ENCODE results near the gene SDHAF3.

SDHAF3 gene

DNA sequence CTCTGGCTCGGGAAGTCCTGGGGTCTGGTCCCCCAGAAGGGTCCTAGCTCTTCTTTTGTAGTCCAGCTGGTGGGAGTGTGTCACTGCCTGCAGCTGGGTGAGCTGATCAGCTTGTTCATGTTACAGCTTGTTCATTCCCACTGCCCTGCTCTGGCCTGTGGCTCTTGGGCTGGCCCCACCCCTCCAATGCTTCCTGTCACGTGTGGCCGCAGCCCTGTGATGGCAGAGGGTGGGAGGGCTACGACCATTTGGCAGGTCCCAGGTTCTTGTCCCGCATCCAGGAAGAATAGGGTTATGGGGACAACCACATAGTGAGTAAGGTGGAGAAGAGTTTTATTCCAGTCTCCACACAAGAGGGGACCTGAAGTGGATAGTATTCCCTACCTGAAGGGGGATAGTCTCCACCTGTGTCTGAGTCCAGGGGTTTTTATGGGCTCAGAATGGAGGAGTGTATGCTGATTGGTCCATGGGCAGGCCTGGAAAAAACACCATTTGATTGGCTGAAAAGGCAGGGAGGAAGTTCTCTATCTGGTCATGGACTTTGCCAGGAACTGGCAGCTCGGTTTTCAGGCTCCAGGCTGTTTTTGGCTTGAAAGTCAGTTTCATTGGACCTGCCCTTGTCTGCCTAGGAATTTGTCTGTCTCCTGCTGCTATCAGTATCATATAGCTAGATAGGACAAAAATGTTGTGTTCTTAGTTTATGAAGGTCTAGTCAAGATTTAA, 13.1 kb downstream of the SDHAF3 start:
- no peaks in the 10 kb centered on the region for H3K4me1 ChIP-seq (ENCODE audit: control insufficient read depth, low read length)
- H3K4me3 ChIP-seq (ENCODE audit: low read length): no peak overlapping the region
- H3K27ac ChIP-seq (ENCODE audit: low read depth, low read length): no peak overlapping the region
- peaks cover 95% of the 10 kb centered on the region for H3K79me2 ChIP-seq (ENCODE audit: control insufficient read depth, low read length)
- TF ChIP-seq EZH2phosphoT487 (IDR thresholded peaks at IDR 0.05; ENCODE audit: borderline replicate concordance, low read length): no peak
- no peak for TF ChIP-seq CTCF (IDR thresholded peaks at IDR 0.05; ENCODE audit: low read depth, low read length, poor library complexity, severe bottlenecking)
- H3K9me3 ChIP-seq (ENCODE audit: control insufficient read depth, insufficient read depth, low read length): peaks cover 14% of the 10 kb centered on the region
- no peak overlapping the region for H3K4me2 ChIP-seq (ENCODE audit: low read length)
- peaks cover 18% of the 10 kb centered on the region for H3K36me3 ChIP-seq (ENCODE audit: control insufficient read depth, low read length)
- H3F3A ChIP-seq (ENCODE audit: control insufficient read depth, insufficient read depth): no peaks in the 10 kb centered on the region
- H3K9me2 ChIP-seq (replicated peaks; ENCODE audit: control insufficient read depth, low read length): no peaks in the 10 kb centered on the region
- no peaks in the 10 kb centered on the region for H4K20me1 ChIP-seq (ENCODE audit: control insufficient read depth, insufficient read depth, low read depth, low read length)
- no peaks in the 10 kb centered on the region for H3K27me3 ChIP-seq (ENCODE audit: control insufficient read depth, low read length)

DNA sequence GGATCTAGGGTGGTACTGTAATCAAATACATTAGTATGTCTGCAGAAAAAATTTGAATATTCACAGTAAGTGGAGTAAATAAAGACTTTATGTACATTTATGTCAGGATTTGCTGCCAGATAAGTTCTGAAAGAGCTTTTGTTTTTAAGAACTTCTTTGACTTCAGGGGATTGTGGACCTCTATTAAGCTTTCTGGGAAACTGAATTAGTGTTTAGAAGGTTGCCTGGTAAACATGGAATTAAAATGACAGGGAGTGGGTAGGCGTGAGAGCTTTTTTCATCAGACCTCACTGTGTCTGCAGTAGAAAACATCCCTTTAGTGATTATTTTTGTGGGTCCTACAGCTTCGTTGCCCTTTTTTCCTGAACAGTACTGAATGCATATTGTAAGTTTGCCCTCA, 15.7 kb downstream of the SDHAF3 start:
- H3K27ac ChIP-seq (ENCODE audit: low read depth, low read length): no peak overlapping the region
- no peak overlapping the region for H3K4me3 ChIP-seq (ENCODE audit: low read length)
- TF ChIP-seq CTCF (IDR thresholded peaks at IDR 0.05; ENCODE audit: low read depth, low read length, poor library complexity, severe bottlenecking) (no peak), EZH2phosphoT487 (IDR thresholded peaks at IDR 0.05; ENCODE audit: borderline replicate concordance, low read length) (no peak)
- H3K9me2 ChIP-seq (replicated peaks; ENCODE audit: control insufficient read depth, low read length): no peaks in the 10 kb centered on the region
- H3K36me3 ChIP-seq (ENCODE audit: control insufficient read depth, low read length): peaks cover 25% of the 10 kb centered on the region
- H4K20me1 ChIP-seq (ENCODE audit: control insufficient read depth, insufficient read depth, low read depth, low read length): no peaks in the 10 kb centered on the region
- no peaks in the 10 kb centered on the region for H3K27me3 ChIP-seq (ENCODE audit: control insufficient read depth, low read length)
- no peaks in the 10 kb centered on the region for H3K4me1 ChIP-seq (ENCODE audit: control insufficient read depth, low read length)
- peaks cover 23% of the 10 kb centered on the region for H3K9me3 ChIP-seq (ENCODE audit: control insufficient read depth, insufficient read depth, low read length)
- H3F3A ChIP-seq (ENCODE audit: control insufficient read depth, insufficient read depth): no peaks in the 10 kb centered on the region; the same call in 1 of the 2 replicates
- no peak overlapping the region for H3K4me2 ChIP-seq (ENCODE audit: low read length)
- peaks cover 82% of the 10 kb centered on the region for H3K79me2 ChIP-seq (ENCODE audit: control insufficient read depth, low read length)

DNA sequence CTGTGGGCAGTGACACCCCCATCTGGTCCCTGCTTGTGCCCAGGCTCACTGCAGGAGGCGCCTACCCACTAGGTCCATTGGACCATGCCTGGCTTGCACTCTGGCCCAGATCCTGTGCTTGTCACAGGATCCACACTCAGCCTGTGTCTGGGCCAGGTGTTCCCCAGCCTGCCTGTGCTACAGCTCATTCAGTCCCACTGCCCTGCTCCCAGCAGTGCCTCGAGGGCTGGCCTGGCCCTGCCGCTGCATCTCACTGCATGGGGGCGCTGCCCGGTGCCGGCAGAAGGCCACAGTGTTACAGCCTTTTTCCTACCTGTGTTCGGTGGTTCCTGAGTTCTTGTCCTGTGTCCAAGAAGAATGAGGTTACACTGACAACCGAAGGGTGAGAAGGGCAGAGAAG, 21.3 kb downstream of the SDHAF3 start:
- Histone ChIP-seq H3K79me2 (ENCODE audit: control insufficient read depth, low read length) (peaks cover 41% of the 10 kb centered on the region), H3K36me3 (ENCODE audit: control insufficient read depth, low read length) (peaks cover 40% of the 10 kb centered on the region), H3K9me3 (ENCODE audit: control insufficient read depth, insufficient read depth, low read length) (peaks cover 31% of the 10 kb centered on the region), H3K27ac (ENCODE audit: low read depth, low read length) (no peak overlapping the region), H3K27me3 (ENCODE audit: control insufficient read depth, low read length) (no peaks in the 10 kb centered on the region), H3K9me2 (replicated peaks; ENCODE audit: control insufficient read depth, low read length) (no peaks in the 10 kb centered on the region), H3K4me1 (ENCODE audit: control insufficient read depth, low read length) (no peaks in the 10 kb centered on the region), H3K4me2 (ENCODE audit: low read length) (no peak overlapping the region), H4K20me1 (ENCODE audit: control insufficient read depth, insufficient read depth, low read depth, low read length) (no peaks in the 10 kb centered on the region), H3K4me3 (ENCODE audit: low read length) (no peak overlapping the region), H3F3A (ENCODE audit: control insufficient read depth, insufficient read depth) (no peaks in the 10 kb centered on the region; the same call in 1 of the 2 replicates)
- no peak for TF ChIP-seq CTCF (IDR thresholded peaks at IDR 0.05; ENCODE audit: low read depth, low read length, poor library complexity, severe bottlenecking)
- no peak for TF ChIP-seq EZH2phosphoT487 (IDR thresholded peaks at IDR 0.05; ENCODE audit: borderline replicate concordance, low read length)
